Brain microvascular endothelial cell (primary cell): ENCODE measurements around the gene MFAP4.
A peak's percentile ranks its signal among the peaks of the same experiment; 100 is the strongest.

Experiments used
- DNase-seq: peaks from one replicate; pipeline ENCODE4 v3.0.0-alpha.2; 2020
- H3K27ac ChIP-seq: fragments of 250-450 bp; sonication (Bioruptor Pico); 2 replicates; pipeline ENCODE4 v1.5.1; 2020; ENCODE audit warnings: mild to moderate bottlenecking, moderate library complexity
- H3K27me3 ChIP-seq: fragments of 250-450 bp; sonication (Bioruptor Pico); replicated peaks from 2 replicates; pipeline ENCODE4 v1.5.1; 2020; ENCODE audit warnings: mild to moderate bottlenecking
- H3K36me3 ChIP-seq: fragments of 250-450 bp; sonication (Bioruptor Pico); replicated peaks from 2 replicates; pipeline ENCODE4 v1.5.1; 2020; ENCODE audit warnings: mild to moderate bottlenecking
- H3K4me3 ChIP-seq: 2 replicates; pipeline ENCODE4 v1.5.1; 2011; ENCODE audit warnings: low read depth, mild to moderate bottlenecking, control low read depth, low read length, moderate library complexity
- in situ Hi-C: cut with HindIII; loops from 2 replicates; pipeline ENCODE4 v1.10.0; 2017; ENCODE audit warnings: low sequenced_read_pairs, low pct_ligation_motif_present
- TF ChIP-seq, protein P1 (sequence below): IDR thresholded peaks from 2 replicates; pipeline ENCODE4 v1.5.1; 2011; ENCODE audit warnings: low read depth, mild to moderate bottlenecking, moderate library complexity, low read length, control low read depth, inconsistent platforms; ENCODE audit errors: missing control alignments

The MFAP4 gene

DNA sequence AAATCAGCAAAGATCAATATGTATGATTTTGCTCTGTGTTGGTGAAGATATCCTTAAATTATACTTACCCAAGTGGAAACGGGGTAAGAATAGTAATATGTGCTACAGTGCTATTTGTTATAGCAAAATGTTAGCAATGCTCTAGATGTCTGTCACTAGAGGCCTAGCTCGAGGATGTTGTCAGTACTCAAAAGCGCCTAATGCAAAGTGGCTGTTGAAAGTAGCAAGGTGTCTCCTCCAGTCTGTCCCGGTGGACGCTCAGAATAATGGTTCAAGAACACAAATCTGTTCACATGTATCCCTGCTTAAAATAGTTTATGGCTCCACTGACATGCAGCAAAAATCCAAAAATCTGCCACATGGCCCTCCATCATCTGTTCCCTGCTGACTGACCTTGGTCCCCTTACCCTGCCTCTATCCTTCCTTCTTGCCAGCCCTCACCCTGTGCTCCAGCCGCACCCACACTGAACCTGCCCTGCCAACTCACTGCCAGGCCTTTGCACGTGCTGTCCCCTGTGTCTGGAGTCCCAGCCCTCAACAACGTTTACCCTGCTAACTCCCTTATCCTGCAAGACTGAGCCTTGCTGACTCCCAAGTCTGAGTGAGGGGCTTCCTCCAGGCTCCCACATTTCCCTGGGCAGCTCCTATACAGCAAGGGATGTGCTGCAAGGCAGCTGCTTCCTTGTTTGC is 14.5 kb upstream of the MFAP4 start:
- in situ Hi-C loops = no loop called here
- H3K4me3 ChIP-seq = no peak overlapping the region
- TF ChIP-seq, protein P1, sequence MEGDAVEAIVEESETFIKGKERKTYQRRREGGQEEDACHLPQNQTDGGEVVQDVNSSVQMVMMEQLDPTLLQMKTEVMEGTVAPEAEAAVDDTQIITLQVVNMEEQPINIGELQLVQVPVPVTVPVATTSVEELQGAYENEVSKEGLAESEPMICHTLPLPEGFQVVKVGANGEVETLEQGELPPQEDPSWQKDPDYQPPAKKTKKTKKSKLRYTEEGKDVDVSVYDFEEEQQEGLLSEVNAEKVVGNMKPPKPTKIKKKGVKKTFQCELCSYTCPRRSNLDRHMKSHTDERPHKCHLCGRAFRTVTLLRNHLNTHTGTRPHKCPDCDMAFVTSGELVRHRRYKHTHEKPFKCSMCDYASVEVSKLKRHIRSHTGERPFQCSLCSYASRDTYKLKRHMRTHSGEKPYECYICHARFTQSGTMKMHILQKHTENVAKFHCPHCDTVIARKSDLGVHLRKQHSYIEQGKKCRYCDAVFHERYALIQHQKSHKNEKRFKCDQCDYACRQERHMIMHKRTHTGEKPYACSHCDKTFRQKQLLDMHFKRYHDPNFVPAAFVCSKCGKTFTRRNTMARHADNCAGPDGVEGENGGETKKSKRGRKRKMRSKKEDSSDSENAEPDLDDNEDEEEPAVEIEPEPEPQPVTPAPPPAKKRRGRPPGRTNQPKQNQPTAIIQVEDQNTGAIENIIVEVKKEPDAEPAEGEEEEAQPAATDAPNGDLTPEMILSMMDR = no peak
- H3K27me3 ChIP-seq = no peaks in the 10 kb centered on the region
- no peak overlapping the region for H3K27ac ChIP-seq
- no peak for DNase-seq
- H3K36me3 ChIP-seq = no peaks in the 10 kb centered on the region

DNA sequence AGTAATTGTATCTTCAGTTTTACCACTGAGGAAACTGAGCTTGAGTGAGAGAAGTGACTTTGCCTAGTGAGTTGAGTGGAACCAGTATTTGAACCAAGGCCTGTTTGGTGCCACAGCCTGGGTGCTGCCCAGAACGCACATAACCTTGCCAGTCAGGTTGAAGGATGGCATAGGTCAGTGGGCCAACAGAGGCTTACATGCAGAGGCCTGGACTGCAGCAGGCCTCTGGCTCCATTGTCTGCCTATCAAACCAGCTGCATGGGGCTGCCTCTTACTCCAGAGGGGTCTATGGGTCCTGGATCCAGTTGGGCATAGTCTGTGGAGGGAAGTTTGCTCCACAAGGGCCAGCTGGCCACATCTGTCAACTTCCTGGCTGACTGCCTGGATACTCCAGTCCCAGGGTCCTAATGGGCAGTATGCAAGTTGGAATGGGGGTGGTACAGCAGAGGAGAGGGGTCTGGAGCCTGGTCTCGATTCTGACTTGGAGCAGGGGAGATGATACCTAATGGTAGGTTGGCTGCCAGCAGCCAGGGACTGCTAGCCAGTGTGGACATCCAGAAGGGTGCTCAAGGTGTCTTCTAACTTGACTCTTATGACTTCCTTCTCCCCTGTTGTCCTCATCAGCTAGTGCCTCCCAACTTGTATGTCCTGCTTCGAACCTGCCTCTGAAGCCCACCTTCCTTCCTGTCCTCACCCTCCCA is 12.9 kb upstream of the MFAP4 start:
- in situ Hi-C loops = no loop called here
- H3K36me3 ChIP-seq = no peaks in the 10 kb centered on the region
- no peaks in the 10 kb centered on the region for H3K27me3 ChIP-seq
- H3K4me3 ChIP-seq = no peak overlapping the region
- DNase-seq = no peak
- TF ChIP-seq, protein P1 = no peak
- no peak overlapping the region for H3K27ac ChIP-seq

DNA sequence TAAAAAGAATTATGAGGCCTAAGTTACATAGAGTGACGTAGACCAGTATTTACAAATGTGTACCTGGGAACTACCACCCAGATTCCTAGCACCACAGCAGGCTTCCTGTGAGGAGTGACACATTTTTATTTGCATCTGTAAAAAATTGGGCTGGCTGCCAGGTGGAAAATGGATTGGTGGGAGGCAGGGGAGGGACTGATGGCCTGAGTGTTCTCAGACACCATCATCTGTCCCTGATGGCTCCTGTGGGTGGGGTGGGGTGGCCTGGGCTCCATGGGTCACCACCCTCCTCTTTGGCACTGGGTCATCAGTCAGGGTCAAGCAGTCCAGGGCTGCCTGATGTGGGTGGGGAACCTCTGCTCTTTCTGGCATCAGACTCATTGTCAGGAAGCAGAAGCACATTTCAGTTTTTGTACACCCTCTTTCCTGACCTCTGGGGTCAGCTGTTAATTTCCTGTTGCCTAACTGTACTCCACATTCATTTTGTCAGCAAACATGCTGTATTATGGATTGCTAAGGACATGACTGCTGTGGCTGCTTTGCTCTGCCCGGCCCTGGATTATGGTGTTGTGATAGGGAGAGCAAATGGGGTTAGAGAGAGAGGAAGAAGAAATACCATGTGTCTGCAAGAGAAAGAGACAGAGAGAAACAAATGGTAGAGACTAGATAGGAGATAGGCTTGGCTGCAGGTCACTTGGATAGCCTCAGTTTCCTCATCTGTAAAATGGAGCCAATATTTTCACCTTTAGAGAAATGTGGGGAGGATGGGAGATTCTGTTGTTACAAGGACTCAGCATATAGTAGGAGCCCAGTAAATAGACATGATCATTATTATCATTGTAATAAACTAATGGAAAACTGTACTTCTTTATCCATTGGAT is 11.6 kb upstream of the MFAP4 start:
- H3K27ac ChIP-seq = no peak overlapping the region
- in situ Hi-C loops = no loop called here
- DNase-seq = no peak
- TF ChIP-seq, protein P1 = no peak
- no peak overlapping the region for H3K4me3 ChIP-seq
- H3K36me3 ChIP-seq = no peaks in the 10 kb centered on the region
- no peaks in the 10 kb centered on the region for H3K27me3 ChIP-seq

- TF ChIP-seq, protein P1 = peak; percentile 12
- in situ Hi-C loops = no loop called here
- H3K4me3 ChIP-seq = no peak overlapping the region
- H3K36me3 ChIP-seq = no peaks in the 10 kb centered on the region
- H3K27ac ChIP-seq = no peak overlapping the region
- no peaks in the 10 kb centered on the region for H3K27me3 ChIP-seq
- no peak for DNase-seq
Observed at GRCh38 chr17:19397556-19398041, 10.6 kb upstream of the MFAP4 start.

GRCh38 chr17:19392303-19392702 is 5.3 kb upstream of the MFAP4 start:
- in situ Hi-C loops = no loop called here
- no peak overlapping the region for H3K4me3 ChIP-seq
- TF ChIP-seq, protein P1 = no peak
- no peak overlapping the region for H3K27ac ChIP-seq
- no peak for DNase-seq
- H3K36me3 ChIP-seq = no peaks in the 10 kb centered on the region
- H3K27me3 ChIP-seq = no peaks in the 10 kb centered on the region
